Adrenal gland (tissue), 12 donors: ENCODE results near the gene PCCB. TPM values are rescaled to one million over a fixed set of nuclear protein-coding genes. Genes with fewer than 3 reads are reported as not detected.
"Not testable (repeated sequence)": the region's sequence is repeated elsewhere in the genome, so short reads cannot be mapped to it uniquely, and the experiment has no call there.

Source experiments
- DNase-seq, 7 donors: peaks; one replicate each; pipeline ENCODE4 v3.0.0-alpha.2; 2019 to 2020
- H3K27ac ChIP-seq, 5 donors: fragments of 200-600 bp; sonication (generic) in 4 of 5; 1 replicate in 3 of 5; 2 replicates in 2 of 5; pipeline versions ENCODE4 v1.5.1 to v1.8.0; 2016 to 2020; ENCODE audit warnings: mild to moderate bottlenecking in 1 of 5
- H3K27me3 ChIP-seq: fragments of 200-600 bp; 2 replicates; pipeline ENCODE4 v1.8.0; 2021
- H3K36me3 ChIP-seq, 2 donors: fragments of 200-600 bp; replicated peaks in 1 of 2; 1 replicate in 1 of 2; 2 replicates in 1 of 2; pipeline versions ENCODE4 v1.5.1 to v1.8.0; 2018 to 2022
- H3K4me1 ChIP-seq, 2 donors: fragments of 200-600 bp; replicated peaks in 1 of 2; 1 replicate in 1 of 2; 2 replicates in 1 of 2; pipeline versions ENCODE4 v1.5.1 to v1.8.0; 2018 to 2021
- H3K4me3 ChIP-seq, 4 donors: fragments of 200-600 bp; sonication (generic) in 3 of 4; one replicate each; pipeline ENCODE4 v1.5.1; 2016 to 2018
- H3K9me3 ChIP-seq, 3 donors: fragments of 200-600 bp; sonication (generic) in 1 of 3; replicated peaks in 1 of 3; 1 replicate in 2 of 3; 2 replicates in 1 of 3; pipeline versions ENCODE4 v1.5.1 to v1.8.0; 2016 to 2021
- CTCF ChIP-seq, 6 experiments: fragments of 450-650 bp in 4 of 6; fragments of 200-600 bp in 2 of 6; sonication (generic) in 1 of 6; IDR thresholded peaks; 1 replicate in 5 of 6; 2 replicates in 1 of 6; pipeline versions ENCODE4 v1.5.1 to v1.8.0; 2016 to 2021; ENCODE audit warnings: antibody characterized with exemption in 6 of 6, mild to moderate bottlenecking in 2 of 6, moderate library complexity in 1 of 6
- POLR2A ChIP-seq, 2 donors: fragments of 450-650 bp; IDR thresholded peaks; one replicate each; pipeline ENCODE4 v1.6.1; 2017; ENCODE audit warnings: antibody characterized with exemption in 2 of 2, mild to moderate bottlenecking in 2 of 2, moderate library complexity in 1 of 2
- WGBS, 4 donors: extraction: QIAGEN DNeasy Blood & Tissue Kit in 2 of 4; methylation state at CpG; one replicate each; pipeline versions ENCODE4 v1.1.5 to v1.1.7; 2013 to 2017; 5-methylcytosine and 5-hydroxymethylcytosine counted together
- intact Hi-C, 2 donors: fragments of 100-400 bp; cut with DNase I; formaldehyde crosslinking; loops; one replicate each; pipeline versions ENCODE4 v1.14.1 to v1.15.0; 2022 to 2023
- polyA plus RNA-seq, 3 donors: library from polyadenylated mRNA; stranded (reverse); fragments of 200-250 nt in 2 of 3; fragments of 350-450 nt in 1 of 3; fragmentation: Illumina TruSeq in 1 of 3; extraction: RNeasy Lipid Tissue Mini Kit (QIAGEN cat#74804) in 1 of 3; gene quantifications; one replicate each; pipeline ENCODE4 v1.2.3, GENCODE V29; 2013 to 2014
- total RNA-seq, 9 donors: library from RNA; depleted of rRNA in 4 of 9; stranded (reverse); fragments of >200 nt in 4 of 9; fragments of 120-200 nt in 1 of 9; fragmentation: NEBNext Ultra II Directional in 1 of 9; extraction: Animal tissue kit (Norgen Biotek cat#: 25700) in 1 of 9; gene quantifications; one replicate each; pipeline versions ENCODE4 v1.1.0 to v1.2.4, GENCODE V29; 2013 to 2023
- donor health status: healthy with polysubstance abuse.
- donor health status: Bipolar disorder and iron deficiency.
- donor health status: DM: yes; HTN: yes; CAD: no.
- donor health status: DM: no; HTN: no; CAD: no.
- donor health status: DM: no; HTN: no; CAD: no.
- donor health status: DM: yes; HTN: yes; CAD: no.

Gene PCCB
- total and polyA plus RNA-seq, 12 donors: 24.6 to 247 (median 137) TPM

DNA sequence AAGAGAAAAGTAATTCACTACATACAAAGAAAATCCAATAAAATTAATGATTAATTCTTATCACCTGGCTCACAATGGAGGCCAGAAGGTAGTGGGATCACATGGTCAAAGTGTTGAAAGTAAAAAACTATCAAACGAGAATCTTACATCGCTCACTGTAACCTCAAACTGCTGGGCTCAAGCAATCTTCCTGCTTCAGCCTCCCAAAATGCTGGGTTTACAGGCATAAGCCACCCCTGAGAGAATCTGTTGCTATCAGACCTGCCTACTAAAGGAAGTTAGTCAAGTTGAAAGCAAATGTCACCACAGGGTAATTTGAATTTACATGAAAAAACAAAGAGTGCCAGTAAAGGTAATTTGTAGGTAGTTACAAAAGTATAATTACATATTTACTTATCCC is 103.3 kb downstream of the PCCB start:
- no peak for DNase-seq
- H3K27me3 ChIP-seq: no peaks in the 10 kb centered on the region
- H3K27ac ChIP-seq: no peak overlapping the region
- WGBS, 4 donors: 79 to 91% (median 86%) methylated on average over 2 of the region's 2 CpGs
- intact Hi-C loops: no loop called here
- no peaks in the 10 kb centered on the region for H3K9me3 ChIP-seq
- TF ChIP-seq CTCF (IDR thresholded peaks at IDR 0.05) (no peak), POLR2A (IDR thresholded peaks at IDR 0.05) (no peak)
- no peaks in the 10 kb centered on the region for H3K36me3 ChIP-seq
- H3K4me1 ChIP-seq: no peaks in the 10 kb centered on the region
- H3K4me3 ChIP-seq: no peak overlapping the region

GRCh38 chr3:136366289-136366688 is 116.1 kb downstream of the PCCB start:
- H3K27me3 ChIP-seq: no peaks in the 10 kb centered on the region
- no peak for DNase-seq
- intact Hi-C loops: no loop called here
- no peak overlapping the region for H3K27ac ChIP-seq
- H3K36me3 ChIP-seq: peaks cover 0 to 4% of the 10 kb centered on the region in 2 donors
- H3K9me3 ChIP-seq: no peaks in the 10 kb centered on the region
- TF ChIP-seq CTCF (IDR thresholded peaks at IDR 0.05): no peak
- TF ChIP-seq POLR2A (IDR thresholded peaks at IDR 0.05): no peak
- H3K4me3 ChIP-seq: no peak overlapping the region
- no peaks in the 10 kb centered on the region for H3K4me1 ChIP-seq

DNA sequence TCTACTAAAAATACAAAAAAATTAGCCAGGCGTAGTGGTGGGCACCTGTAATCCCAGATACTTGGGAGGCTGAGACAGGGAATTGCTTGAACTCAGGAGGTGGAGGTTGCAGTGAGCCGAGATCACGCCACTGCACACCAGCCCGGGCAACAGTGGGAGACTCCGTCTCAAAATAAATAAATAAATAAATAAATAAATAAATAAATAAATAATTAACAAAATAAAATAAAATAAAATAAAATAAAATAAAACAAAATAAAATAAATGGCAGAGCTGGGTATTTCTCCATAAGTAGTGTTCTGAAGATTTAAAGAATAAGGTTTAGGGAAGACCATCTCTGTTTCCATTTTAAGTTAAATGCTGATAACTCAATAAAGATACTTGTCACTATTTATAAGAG is 125.7 kb downstream of the PCCB start:
- not testable (repeated sequence) for H3K36me3 ChIP-seq, H3K27ac ChIP-seq
- 96 to 99% (median 98%) methylated on average over 5 of the region's 5 CpGs for WGBS, 4 donors

GRCh38 chr3:136377508-136377907 is 127.4 kb downstream of the PCCB start:
- Histone ChIP-seq H3K27me3 (no peaks in the 10 kb centered on the region), H3K27ac (no peak overlapping the region), H3K9me3 (no peaks in the 10 kb centered on the region), H3K4me1 (peaks cover 0 to 6% of the 10 kb centered on the region in 2 donors), H3K4me3 (no peak overlapping the region), H3K36me3 (no peaks in the 10 kb centered on the region)
- TF ChIP-seq POLR2A (IDR thresholded peaks at IDR 0.05) (no peak), CTCF (IDR thresholded peaks at IDR 0.05) (no peak)
- no peak for DNase-seq
- intact Hi-C loops: no loop called here
- 59 to 67% (median 66%) methylated on average over 2 of the region's 2 CpGs for WGBS, 4 donors

More for the DNA sequence above, 125.7 kb downstream of the PCCB start:
- intact Hi-C loops, H3K9me3 ChIP-seq, H3K4me3 ChIP-seq, H3K4me1 ChIP-seq, H3K27me3 ChIP-seq, DNase-seq: not testable (repeated sequence)

DNA sequence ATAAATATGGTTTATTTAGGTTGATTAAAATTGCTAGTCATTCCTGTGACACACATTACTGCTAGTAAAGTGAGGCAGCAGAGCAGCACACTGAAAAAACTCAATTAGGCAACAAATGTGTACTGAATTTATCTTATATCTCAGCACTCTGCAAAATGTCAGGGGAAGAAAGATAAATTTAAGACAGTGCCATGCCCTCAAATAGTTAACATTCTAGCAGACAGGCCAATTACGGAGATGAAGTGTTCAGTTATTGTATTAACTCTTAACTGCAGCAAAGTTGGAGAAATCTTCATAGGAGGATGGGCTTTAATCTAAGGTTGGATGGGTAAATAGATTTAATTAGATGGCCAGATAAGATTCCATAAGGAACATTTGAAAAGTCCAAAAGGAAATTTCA is 127.9 kb downstream of the PCCB start:
- TF ChIP-seq POLR2A (IDR thresholded peaks at IDR 0.05) (no peak), CTCF (IDR thresholded peaks at IDR 0.05) (no peak)
- no peak overlapping the region for H3K27ac ChIP-seq
- WGBS, 4 donors: 54 to 74% (median 56%) methylated on average over 1 of the region's 1 CpG
- no peaks in the 10 kb centered on the region for H3K36me3 ChIP-seq
- H3K4me3 ChIP-seq: no peak overlapping the region
- H3K9me3 ChIP-seq: no peaks in the 10 kb centered on the region
- H3K4me1 ChIP-seq: peaks cover 0 to 6% of the 10 kb centered on the region in 2 donors
- intact Hi-C loops: no loop called here
- no peak for DNase-seq
- H3K27me3 ChIP-seq: no peaks in the 10 kb centered on the region

Other genes starting within 250 kb of the PCCB start
- 10 to 100 TPM; 14.5 to 36.0 (median 26.4) TPM for gene MSL2, start 54.0 kb upstream of the PCCB start, total RNA-seq
- 10 to 100 TPM in 1 of 3 donors, 1 to 10 TPM in 2; 4.0 to 18.7 (median 6.0) TPM for gene MSL2, start 54.0 kb upstream of the PCCB start, polyA plus RNA-seq